PFSK-1 (cell line): ENCODE results near the gene MAGI2.

Source experiments
- FOXP2 ChIP-seq: optimal IDR thresholded peaks from 2 replicates; pipeline ENCODE3; 2011; ENCODE audit warnings: borderline replicate concordance, control low read depth, inconsistent platforms; ENCODE audit not compliant: insufficient read depth; ENCODE audit errors: extremely low read length, extremely low read depth
- POLR2AphosphoS5 ChIP-seq: IDR thresholded peaks from 2 replicates; pipeline ENCODE4 v1.6.1; 2012; ENCODE audit warnings: low read depth, mild to moderate bottlenecking, control low read depth, low read length, moderate library complexity
- REST ChIP-seq, 2 experiments: IDR thresholded peaks; 2 replicates each; pipeline versions ENCODE4 v1.6.1 to v1.8.0; 2011 to 2012; ENCODE audit warnings: low read depth in 2 of 2, low read length in 2 of 2, control low read depth in 1 of 2, inconsistent platforms in 1 of 2, mild to moderate bottlenecking in 1 of 2, moderate library complexity in 1 of 2; ENCODE audit not compliant: insufficient read depth in 1 of 2
- SIN3A ChIP-seq: IDR thresholded peaks from 2 replicates; pipeline ENCODE4 v1.6.1; 2012; ENCODE audit warnings: mild to moderate bottlenecking, low read length, moderate library complexity, borderline replicate concordance; ENCODE audit not compliant: insufficient read depth
- TAF1 ChIP-seq: IDR thresholded peaks from 2 replicates; pipeline ENCODE4 v1.6.1; 2012; ENCODE audit warnings: low read length, control low read depth, borderline replicate concordance; ENCODE audit not compliant: insufficient read depth

MAGI2 gene

DNA sequence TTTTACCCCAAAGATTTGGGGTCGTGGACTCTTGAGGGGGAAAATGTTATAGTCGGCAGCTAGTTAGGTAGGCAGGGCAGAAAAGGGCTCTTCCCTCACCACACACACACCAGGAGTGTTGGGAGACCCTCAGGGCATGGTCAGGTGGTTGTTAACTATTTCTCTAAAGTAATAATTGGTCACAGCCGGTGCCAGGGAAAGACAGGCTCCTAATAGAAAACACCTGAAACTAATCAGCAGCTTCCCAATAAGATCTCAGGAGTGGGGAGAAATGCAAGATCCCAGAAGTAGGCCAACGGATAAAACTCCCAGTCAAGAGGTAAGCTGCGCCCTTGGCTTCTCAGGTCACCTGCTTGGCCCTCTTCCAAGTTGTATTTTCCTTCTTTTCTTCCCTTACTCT is 1441.8 kb downstream of the MAGI2 start:
- TF ChIP-seq FOXP2, result no peak
- TF ChIP-seq POLR2AphosphoS5, result no peak
- no peak for TF ChIP-seq SIN3A
- no peak for TF ChIP-seq REST (IDR thresholded peaks at IDR 0.05; ENCODE audit: insufficient read depth in 1 of 2, low read depth in 2 of 2, low read length in 2 of 2)
- TF ChIP-seq TAF1, result no peak

DNA sequence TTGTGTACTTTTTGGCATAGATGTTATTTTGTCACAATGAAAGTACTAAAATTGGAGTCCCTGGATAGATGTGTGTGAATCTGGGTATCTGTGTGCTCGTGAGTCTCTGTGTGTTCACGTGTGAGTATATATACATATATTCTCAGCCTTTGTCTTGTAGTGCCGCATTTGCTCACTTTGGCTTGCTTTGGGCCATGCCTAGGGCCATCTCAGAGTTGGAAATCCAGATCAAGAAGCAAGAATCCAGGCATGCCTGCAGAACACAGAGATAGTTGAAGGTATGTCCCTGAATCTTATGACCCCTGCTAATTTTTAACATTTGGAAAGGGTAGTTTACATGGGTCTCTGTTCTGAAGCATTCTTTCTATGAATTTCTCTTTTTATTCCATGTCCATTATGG is 1446.2 kb downstream of the MAGI2 start:
- TF ChIP-seq POLR2AphosphoS5 (no peak), REST (IDR thresholded peaks at IDR 0.05; ENCODE audit: insufficient read depth in 1 of 2, low read depth in 2 of 2, low read length in 2 of 2) (no peak), FOXP2 (no peak), TAF1 (no peak), SIN3A (no peak)

GRCh38 chr7:78006063-78006755 is 1447.3 kb downstream of the MAGI2 start:
- no peak for TF ChIP-seq POLR2AphosphoS5
- TF ChIP-seq TAF1, result no peak
- no peak for TF ChIP-seq FOXP2
- TF ChIP-seq REST (IDR thresholded peaks at IDR 0.05; ENCODE audit: insufficient read depth in 1 of 2, low read depth in 2 of 2, low read length in 2 of 2), result no peak
- TF ChIP-seq SIN3A, result no peak

- TF ChIP-seq SIN3A (no peak), POLR2AphosphoS5 (no peak), FOXP2 (no peak), TAF1 (no peak), REST (IDR thresholded peaks at IDR 0.05; ENCODE audit: insufficient read depth in 1 of 2, low read depth in 2 of 2, low read length in 2 of 2) (no peak)
Measured at GRCh38 chr7:78002715-78003114, 1450.8 kb downstream of the MAGI2 start.
